ENCODE results near the gene COL12A1. TPM values are rescaled to one million over a fixed set of nuclear protein-coding genes. Genes with fewer than 3 reads are reported as not detected.
A peak's percentile ranks its signal among the peaks of the same experiment; 100 is the strongest.

The COL12A1 gene
- total RNA-seq, 3 donors from 2014 or later (not counting 1 experiment from before 2014, with no cell fraction given): 0.25 TPM; not detected in 2

DNA sequence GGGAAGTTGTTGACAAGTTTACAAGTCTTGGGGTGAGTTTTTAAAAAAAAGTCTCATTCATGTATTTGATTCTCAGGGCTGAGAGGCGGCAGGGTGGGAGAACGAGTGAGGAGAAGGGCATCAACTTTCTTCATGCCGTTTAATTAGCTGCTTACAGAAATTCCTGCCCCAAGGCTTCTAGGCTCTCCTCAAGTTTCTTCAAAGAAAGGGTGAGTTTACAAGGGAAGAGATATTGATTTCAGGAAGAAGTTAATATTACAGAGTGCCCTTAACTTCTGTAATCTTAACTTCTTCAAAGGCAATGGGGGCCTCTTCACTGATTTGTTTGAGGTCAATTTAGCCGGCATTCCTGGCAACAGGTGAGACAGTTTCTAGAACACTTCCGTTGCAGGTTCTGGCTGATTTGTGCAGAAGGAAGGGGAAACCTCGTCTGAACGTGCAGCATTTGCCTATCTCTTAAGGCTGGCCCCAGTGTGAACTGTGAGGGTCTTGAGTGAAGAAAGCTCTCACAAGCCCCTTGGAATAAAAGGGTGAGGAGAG lies 3.4 kb upstream of the COL12A1 start:
- no peaks in the 10 kb centered on the region for H3K9me3 ChIP-seq (ENCODE audit: control insufficient read depth, insufficient read depth, low read length)
- Mint-ChIP-seq H3K27me3 (ENCODE audit: low read depth in 2 of 2) (peaks cover 62 to 80% of the 10 kb centered on the region in 2 donors), H3K4me3 (peak overlapping the region; percentile 84), H3K27ac (peak overlapping the region; percentile 39 to 56), H3K9me3 (no peaks in the 10 kb centered on the region), H3K4me1 (peaks cover 37 to 47% of the 10 kb centered on the region in 2 donors), H3K36me3 (no peaks in the 10 kb centered on the region)
- peaks cover 47% of the 10 kb centered on the region for H3K4me1 ChIP-seq (ENCODE audit: control insufficient read depth, insufficient read depth, low read length)
- intact Hi-C loops (cut with micrococcal nuclease): loop anchor here (1.0 to 2.0 kb wide), 2 partner anchors 1354 to 1534 kb away; no protein-coding TSS in a partner anchor
- no peak overlapping the region for H3K27ac ChIP-seq (ENCODE audit: low read length)
- WGBS (ENCODE audit: insufficient coverage): 35% methylated on average over 7 of the region's 7 CpGs
- no peak for TF ChIP-seq CTCF (IDR thresholded peaks at IDR 0.05)
- DNase-seq: peak in 1 of 2 donors; percentile 5
- ATAC-seq: no peak
- peaks cover 44% of the 10 kb centered on the region for H3K27me3 ChIP-seq (ENCODE audit: control insufficient read depth, insufficient read depth, low read length)
- no peak overlapping the region for H3K4me3 ChIP-seq (ENCODE audit: low read length)
- no peaks in the 10 kb centered on the region for H3K36me3 ChIP-seq (ENCODE audit: control insufficient read depth, insufficient read depth, low read length)

- WGBS (ENCODE audit: insufficient coverage): 3% methylated on average over 31 of the region's 33 CpGs
- H3K36me3 Mint-ChIP-seq: no peaks in the 10 kb centered on the region
- Histone ChIP-seq H3K4me1 (ENCODE audit: control insufficient read depth, insufficient read depth, low read length) (peaks cover 50% of the 10 kb centered on the region), H3K36me3 (ENCODE audit: control insufficient read depth, insufficient read depth, low read length) (no peaks in the 10 kb centered on the region), H3K27ac (ENCODE audit: low read length) (no peak overlapping the region), H3K9me3 (ENCODE audit: control insufficient read depth, insufficient read depth, low read length) (no peaks in the 10 kb centered on the region), H3K4me3 (ENCODE audit: low read length) (no peak overlapping the region), H3K27me3 (ENCODE audit: control insufficient read depth, insufficient read depth, low read length) (peaks cover 45% of the 10 kb centered on the region)
- peak; percentile 70 for TF ChIP-seq CTCF (IDR thresholded peaks at IDR 0.05)
- ATAC-seq (peak; percentile 88 to 92 (median 90)), DNase-seq (peak; percentile 66 to 89)
- no peaks in the 10 kb centered on the region for H3K9me3 Mint-ChIP-seq
- peak overlapping the region; percentile 39 to 56 for H3K27ac Mint-ChIP-seq
- peak overlapping the region; percentile 84 for H3K4me3 Mint-ChIP-seq
- H3K27me3 Mint-ChIP-seq (ENCODE audit: low read depth in 2 of 2): peaks cover 67 to 85% of the 10 kb centered on the region in 2 donors
- intact Hi-C loops (cut with micrococcal nuclease): loop anchor here (1.0 to 2.0 kb wide), 2 partner anchors 1354 to 1533 kb away; no protein-coding TSS in a partner anchor
- peaks cover 37 to 48% of the 10 kb centered on the region in 2 donors for H3K4me1 Mint-ChIP-seq
Observed at GRCh38 chr6:75208298-75209183, 2.7 kb upstream of the COL12A1 start.

GRCh38 chr6:75206576-75207342 lies 906 bp upstream of the COL12A1 start:
- Histone ChIP-seq H3K9me3 (ENCODE audit: control insufficient read depth, insufficient read depth, low read length) (no peaks in the 10 kb centered on the region), H3K4me1 (ENCODE audit: control insufficient read depth, insufficient read depth, low read length) (peaks cover 50% of the 10 kb centered on the region), H3K27me3 (ENCODE audit: control insufficient read depth, insufficient read depth, low read length) (peaks cover 53% of the 10 kb centered on the region), H3K4me3 (ENCODE audit: low read length) (no peak overlapping the region), H3K36me3 (ENCODE audit: control insufficient read depth, insufficient read depth, low read length) (no peaks in the 10 kb centered on the region), H3K27ac (ENCODE audit: low read length) (no peak overlapping the region)
- H3K27me3 Mint-ChIP-seq (ENCODE audit: low read depth in 2 of 2): peaks cover 75 to 88% of the 10 kb centered on the region in 2 donors
- H3K9me3 Mint-ChIP-seq: no peaks in the 10 kb centered on the region
- DNase-seq: peak in 1 of 2 donors; percentile 15
- no peak for TF ChIP-seq CTCF (IDR thresholded peaks at IDR 0.05)
- H3K4me3 Mint-ChIP-seq: peak overlapping the region; percentile 30
- no peak overlapping the region for H3K27ac Mint-ChIP-seq
- H3K36me3 Mint-ChIP-seq: no peaks in the 10 kb centered on the region
- 5% methylated on average over 35 of the region's 35 CpGs for WGBS (ENCODE audit: insufficient coverage)
- intact Hi-C loops (cut with micrococcal nuclease): no loop called here
- ATAC-seq: no peak
- peaks cover 37 to 54% of the 10 kb centered on the region in 2 donors for H3K4me1 Mint-ChIP-seq
